ENCODE results near the gene TST.

The TST gene
- 1.4 to 1.9 reads per million in 2 experiments for total RNA-seq

DNA sequence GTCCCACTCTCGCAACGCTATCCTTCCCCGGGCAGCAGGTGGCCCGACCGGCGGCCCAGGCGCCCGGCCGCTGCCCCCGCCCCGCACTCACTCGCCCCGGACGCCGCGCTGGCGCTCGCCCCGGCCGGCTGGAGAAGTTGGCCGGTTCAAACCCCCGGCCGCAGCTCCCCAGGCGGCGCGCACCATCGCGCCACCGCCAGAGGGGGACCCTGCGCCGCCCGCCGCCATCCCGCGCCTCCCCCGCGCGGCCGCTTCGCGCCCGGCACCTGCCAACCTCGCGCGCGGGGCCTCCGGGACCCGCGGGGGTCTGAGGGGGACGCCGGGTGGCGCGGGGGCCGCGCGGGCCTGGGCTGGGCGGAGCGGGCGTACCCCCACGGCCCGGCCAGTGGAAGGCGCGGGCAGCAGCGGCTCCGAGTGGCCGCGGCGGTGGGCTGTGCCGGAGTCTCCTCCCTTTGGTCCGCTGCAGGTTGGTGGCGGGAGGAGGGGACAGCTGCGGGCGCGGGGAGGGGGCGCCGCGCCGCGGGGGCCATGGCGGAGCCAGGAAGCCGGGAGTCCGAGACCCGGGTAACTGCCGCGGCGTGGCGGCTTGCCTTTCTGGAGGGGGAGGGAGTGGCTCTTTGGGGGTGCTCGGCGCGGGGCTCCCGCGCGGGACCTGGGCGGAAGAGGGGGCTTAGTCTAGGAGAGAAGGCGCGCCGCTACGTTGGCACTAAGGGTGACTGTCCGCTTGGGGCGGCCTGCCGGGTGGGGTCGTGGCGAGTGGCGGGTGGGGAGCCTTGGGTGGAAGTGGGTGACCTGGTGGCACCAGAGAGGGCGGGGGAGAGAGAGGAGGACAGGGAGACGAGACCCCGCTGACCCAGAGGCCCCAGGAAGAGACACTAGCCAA is at the start of gene TST, which contains the start of gene MPST:
TSS of gene TST (minus strand) at position 139 of the 883 bp plus-strand sequence. CDS start 715 bp downstream, outside the sequence.
TSS of gene MPST (plus strand) at position 434 of the 883 bp plus-strand sequence. CDS start at position 529, 95 bp downstream.
- no peak for DNase-seq (ENCODE audit: low read depth)

DNA sequence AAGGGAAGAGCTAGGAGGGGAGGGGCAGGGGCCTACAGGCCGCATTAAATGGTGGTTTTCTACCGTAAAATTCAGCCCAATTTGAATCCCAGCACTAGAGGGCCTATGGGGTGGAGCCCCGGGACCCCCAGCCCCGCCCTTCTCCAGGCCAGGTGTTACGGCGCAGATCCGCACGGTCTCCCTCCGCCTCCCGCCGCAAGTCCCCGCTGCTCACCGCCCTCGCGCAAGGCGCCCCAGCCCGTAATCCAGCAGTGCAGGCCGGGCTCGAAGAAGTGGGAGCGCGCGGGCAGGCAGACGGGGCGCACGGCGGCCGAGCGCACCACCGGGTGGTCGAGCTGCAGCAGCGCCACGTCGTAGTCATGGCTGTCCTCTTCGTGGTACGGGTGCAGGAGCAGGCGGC is 49.6 kb upstream of the TST start:
- DNase-seq (ENCODE audit: low read depth): no peak

DNA sequence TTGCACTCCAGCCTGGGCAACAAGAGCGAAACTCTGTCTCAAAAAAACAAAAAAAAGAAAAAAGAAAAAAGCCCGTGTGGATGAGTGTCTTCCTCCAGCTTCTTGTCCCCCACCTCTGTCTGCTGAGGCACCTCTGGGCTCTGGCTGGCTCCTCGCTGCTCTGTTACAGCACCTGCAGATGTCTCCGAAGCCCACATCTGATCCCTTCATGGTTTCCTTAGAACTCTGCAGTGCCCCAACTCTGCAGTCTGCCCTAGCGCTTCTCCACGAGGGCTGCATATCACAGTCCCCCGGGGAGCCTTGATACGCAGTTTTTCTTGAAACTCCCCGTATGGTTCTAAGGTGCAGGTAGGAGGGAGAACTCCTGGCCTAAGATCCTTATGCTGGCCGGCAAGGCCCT is 48.2 kb upstream of the TST start:
- DNase-seq (ENCODE audit: low read depth): no peak

DNA sequence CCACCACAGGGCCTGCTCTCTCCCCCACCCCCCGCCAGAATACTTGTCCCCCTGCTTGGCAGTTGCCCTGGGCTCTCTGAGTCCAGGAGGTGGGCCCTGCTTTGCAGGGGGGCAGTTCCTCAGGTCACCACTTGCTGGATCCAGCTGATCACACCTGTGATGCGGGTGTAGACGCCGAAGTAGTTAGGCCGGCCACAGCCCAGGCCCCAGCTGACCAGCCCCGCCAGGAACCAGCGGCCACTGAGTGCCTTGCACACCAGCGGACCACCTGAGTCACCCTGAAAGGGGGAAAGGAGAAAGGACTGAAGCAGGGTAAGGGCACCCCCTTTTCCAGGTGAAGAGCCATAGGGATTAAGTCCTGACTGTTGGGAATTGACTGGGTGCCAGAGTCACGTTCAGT is 46.7 kb upstream of the TST start:
- no peak for DNase-seq (ENCODE audit: low read depth)

DNA sequence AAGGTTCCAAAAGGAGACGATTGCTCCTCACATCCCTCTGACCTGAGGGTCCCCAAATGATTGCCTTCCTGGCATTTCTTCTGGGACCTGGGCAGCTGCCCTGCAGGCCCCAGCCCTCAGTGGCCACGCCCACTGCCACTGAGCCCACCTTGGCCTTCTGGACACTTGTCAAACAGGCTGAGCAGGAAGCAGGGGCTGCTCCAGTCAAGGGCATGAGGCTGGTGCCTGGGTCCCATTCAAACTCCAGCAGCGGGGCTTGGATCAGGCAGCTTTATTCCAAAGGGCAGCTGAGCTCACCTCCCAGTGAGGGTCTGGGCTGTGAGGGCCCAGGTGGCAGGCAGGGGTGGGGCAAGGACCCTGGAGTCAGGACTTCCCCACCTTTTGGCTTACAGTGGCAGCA is 45.9 kb upstream of the TST start:
- DNase-seq (ENCODE audit: low read depth): no peak

DNA sequence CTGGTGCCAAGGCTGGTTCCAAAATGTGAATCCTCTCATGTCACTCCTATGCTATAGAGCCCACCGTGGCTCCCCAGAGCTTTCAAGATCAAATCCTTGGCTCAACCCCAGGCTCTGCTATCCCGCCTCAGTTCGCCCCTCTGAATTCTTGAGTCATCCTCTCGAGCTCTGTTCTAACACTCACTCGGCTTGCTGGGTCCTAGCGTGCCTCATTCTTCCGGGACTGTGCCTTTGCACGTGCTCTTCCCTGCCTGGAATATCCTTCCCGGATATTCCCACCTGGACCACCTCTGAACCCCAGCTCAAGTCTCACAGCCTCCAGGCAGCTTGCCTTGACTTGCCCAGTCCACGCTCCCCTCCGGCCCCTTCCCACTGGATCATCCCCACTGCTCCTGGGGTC is 45.3 kb upstream of the TST start:
- no peak for DNase-seq (ENCODE audit: low read depth)

DNA sequence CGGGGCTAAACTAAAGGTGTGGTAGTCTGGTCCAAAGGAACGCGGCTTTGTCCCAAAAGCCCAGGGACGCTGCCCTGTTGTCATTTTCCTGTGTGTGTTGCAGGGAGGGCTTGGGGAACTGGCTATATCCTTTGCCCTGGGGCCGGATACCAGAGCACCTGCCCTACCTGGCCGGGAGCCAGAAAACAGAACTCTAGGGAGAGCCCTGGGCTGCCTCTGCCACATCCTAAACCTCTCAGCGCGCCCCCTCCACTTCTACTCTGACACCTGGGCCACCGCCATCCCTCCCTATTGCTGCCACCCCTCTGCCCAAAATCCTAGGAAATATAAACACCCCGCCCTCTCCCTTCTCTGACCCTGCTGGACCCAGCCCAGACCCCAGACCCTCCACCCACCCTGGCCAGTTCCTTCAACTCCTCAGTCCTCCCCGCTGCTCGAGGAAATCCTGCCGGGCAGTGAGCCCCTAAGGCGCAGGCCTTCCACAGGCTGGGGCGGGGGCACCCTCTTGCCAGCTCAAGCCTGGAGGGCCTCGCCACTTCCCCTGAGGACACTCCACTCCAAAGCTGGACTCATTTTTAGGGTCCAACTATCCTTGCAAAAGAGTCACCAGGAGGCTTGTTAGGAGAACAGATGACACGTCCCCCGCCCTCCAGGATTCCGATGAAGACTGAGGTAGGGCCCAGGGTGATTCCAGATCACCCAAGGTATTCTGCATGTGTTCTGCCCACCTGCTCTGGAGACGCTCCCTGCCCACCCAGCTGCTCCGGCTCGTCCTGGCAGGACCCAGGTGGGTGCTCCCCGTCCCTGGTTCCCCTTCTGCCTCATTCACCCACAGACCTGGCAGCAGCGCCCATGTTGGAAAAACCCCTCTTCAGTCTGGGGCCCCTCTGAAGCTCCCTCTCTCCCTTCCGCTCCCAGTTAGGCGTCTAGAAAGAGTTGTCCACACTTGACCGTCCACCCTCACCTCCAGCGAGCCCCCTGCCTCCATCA is 44.5 kb upstream of the TST start:
- no peak for DNase-seq (ENCODE audit: low read depth)

DNA sequence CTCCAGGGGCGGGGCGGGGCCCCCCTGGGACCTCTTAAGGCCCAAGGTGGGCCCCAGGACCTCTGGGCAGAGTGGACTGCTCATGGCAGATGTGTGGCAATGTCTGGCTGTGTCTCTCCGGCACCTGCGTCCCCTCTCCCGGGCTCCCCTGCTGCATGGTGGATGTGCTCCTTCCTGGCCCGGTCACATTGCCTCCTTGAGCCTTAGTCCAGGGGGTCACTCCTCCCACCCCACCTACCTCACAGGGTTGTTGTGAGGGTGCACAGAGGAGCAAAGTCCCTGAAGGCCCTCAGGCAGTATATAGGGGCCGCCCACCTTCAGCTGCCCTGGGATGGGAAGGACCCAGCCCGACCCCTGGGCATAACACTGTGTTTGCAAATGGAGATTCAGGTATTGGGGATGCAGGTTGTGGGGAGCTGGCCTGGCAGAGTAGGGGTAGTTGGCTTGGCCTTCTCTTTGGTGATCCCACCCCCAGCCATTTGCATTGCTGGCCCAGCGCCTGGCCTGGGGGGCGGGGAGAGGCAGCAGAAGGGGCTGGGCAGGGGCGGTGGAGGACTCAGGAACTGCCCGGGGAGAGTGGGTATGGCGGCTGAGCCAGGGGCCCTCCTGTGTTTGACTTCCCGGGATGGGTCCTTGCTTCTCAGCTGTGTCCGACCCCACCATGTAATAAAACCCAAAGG is 43.6 kb upstream of the TST start:
- DNase-seq (ENCODE audit: low read depth): no peak

DNA sequence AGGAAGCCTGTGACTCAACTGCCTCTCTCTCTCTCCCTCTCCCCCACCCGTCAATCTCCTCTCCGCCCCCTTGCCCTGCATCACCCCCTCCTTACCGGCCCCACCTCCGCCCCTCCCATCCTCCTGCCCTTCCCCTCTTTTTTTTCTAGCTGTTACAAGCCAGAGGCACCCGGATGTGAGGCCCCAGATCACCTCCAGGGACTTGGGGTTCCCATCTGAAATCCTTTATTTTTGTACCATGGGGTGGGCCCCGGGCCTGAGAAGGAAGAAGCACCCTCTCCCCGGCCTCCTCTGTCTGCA is 43.1 kb upstream of the TST start:
- no peak for DNase-seq (ENCODE audit: low read depth)

DNA sequence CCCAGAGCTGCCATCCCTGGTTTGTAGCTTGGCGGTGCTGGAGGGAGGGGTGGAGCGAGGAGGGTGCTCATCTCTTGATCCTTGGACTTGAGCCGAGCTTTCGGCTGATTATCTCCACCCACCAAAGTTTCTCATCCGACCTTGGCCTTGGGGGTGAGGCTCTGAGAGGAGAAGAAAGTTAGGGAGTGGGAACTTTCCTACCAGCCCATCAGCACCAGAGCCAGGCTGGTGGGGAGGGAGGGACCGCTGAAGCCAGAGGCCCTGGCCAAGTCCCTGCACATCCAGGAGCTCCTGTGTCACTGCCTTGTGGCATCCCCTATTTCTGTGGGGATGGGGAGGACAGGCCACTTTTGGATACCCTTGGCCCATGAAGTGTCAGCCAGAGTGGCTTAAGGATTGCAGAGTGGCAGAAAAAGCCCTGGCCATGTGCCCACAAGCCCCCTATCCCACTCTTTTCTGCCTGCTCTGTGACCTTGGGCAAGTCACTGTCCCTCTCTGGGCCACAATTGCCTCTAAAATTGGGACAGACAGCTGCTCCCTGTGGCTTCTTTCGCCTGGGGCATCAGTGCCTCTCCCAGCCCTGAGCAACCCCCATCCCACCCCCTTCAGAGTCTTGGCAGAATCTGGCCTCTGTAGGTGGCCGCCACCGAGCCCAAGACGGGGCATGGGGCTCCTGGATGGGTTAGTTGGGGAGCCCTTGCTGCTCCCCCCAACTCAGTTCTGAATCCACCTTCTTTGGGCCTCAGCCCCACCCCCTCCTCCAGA is 42.5 kb upstream of the TST start:
- DNase-seq (ENCODE audit: low read depth): no peak

DNA sequence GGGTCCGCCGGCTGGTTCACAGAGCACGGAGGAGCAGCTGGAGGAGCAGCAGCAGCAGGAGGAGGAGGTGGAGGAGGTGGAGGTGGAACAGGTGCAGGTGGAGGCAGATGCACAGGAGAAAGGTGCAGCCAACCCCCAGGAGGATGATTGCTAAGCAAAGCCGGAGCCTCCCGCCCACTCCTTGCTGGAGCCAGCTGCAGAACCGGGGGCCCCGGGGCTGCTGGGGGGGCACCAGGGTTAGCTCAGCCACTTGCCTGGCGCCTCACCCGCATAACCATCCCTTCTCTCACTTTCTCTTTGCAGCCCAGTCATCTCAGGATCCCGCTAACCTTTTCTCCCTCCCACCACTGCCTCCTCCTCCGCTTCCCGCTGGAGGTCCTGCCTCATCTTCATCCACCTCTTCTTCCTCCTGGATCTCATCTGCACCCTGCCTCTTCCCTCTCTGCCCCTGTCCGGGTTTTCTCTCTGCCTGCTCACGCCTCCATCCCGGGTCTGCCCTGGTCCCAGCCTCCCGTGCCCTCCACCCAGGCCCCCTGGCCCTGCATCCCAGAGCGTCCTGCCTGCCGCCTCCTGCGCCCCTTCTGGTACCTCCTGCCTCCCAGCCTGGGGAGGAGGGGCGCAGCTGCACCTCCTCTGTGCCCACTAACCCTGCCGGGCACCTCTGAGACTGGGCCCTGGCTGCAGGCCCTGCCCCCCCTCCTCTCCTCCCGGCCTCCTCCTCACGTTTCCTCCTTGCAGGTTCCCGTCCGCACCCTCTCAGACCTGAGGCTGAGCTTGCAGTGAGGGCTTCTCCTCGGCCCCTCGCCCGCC is 41.8 kb upstream of the TST start:
- no peak for DNase-seq (ENCODE audit: low read depth)

DNA sequence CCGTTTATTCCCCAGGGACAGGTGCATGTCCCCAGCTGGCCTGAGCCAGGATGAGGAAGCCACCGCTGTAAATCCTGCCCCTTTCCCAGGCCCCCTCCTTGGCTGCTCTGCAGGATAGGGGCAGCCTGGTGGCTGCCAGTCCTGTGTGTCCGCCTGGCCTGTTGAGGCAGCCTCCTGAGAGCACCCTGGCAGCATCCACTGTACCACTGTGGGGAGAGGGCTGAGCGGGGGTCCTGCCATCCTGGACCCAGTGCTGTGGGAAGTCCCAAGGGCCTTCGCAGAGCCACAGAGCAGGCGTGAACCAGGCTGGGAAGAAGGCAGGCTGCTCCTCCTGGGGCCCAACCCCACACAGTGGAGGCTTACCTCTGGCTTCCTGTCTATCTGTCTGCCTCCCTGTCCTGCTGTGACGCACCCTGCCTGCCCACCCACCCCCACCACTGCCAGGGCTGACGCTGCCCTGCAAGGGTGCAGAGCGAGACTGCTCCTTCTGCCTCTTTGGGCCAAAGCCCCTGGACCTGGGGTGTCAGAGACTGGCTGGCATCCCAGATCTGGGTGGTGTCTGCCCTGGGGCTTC is 40.7 kb upstream of the TST start:
- DNase-seq (ENCODE audit: low read depth): peak; percentile 9

DNA sequence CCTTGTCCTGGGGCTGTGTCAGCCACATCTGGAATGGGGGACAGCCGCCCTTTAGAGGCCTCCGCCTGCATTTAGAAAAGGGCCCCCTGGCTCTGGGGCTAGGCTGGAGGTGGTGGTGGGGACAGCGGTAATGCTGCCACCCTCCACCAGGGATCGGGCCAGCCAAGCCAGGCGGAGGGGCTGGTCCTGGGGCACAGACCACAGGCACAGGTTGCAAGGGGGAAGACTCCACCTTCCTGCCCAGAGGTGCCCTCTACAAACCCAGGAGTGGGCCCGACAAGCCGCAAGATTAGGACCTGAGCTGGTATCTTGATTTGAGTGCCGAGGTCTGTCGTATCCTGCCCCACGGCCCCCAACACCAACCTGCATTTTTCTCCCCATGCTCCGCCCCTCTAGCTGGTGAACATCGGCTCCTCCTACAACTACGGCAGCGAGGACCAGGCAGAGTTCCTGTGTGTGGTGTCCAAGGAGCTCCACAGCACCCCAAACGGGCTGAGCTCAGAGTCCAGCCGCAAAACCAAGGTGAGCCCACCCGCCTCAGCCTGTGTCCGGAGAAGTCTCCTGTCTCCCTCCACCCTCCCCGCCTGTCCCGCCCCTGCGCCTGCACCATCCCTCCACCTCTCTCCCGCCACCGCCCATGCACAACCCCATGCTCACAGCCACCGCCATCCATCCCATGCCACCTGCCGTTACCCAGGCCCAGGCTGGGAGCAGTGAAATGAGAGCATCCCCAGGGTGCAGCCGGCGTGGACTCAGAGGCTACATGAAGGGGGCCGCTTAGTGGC is 39.9 kb upstream of the TST start:
- no peak for DNase-seq (ENCODE audit: low read depth)

DNA sequence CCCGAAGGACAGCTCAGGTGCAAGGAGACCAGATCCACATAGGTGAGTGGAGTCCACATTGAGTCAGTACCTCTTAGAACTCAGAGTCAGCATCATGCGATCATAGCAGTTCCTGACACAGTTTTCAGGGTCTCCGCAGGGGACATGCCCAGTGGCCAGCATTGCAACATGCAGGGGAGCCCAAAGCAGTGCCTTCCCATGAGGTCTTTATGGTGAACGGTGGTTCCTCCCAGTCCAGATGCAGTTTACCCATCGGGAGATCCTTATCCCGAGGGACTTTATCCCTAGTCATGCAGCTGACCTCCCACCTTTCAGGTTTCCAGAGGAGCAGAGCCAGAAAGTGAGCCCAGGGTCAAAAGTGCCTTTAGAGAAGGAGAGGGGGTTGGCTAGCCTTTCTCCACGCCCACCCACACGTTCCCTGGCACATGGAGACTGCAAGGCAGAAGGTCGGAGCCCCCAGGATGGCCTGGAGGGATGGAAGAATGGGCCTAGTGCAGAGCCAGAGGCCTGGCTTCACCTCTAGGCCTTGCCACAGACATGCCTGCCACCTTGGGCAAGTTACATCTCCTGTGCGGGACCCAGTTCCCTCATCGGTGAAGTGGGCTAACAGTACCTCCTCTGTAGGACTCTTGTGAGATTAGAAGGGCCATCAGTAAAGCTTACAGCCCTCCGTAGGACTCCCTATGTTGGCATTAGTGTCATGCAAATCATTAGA is 38.7 kb upstream of the TST start:
- DNase-seq (ENCODE audit: low read depth): no peak

DNA sequence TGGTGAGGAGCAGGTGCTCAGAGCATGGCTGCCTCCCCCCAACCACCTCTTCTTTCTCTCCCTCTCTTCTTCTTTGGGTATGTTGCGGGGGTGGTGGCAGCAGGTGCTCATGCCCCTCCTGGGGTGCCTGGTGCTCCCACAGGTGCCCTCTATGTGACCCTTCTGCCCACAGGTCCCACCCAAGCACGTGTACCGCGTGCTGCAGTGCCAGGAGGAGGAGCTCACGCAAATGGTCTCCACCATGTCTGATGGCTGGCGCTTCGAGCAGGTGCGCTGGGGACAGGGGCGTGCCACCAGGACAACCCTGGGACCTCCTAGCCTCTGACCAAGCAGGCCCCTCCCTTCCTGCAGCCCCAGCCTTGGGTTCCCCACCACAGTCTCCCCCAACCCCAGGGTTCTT is 38.0 kb upstream of the TST start:
- no peak for DNase-seq (ENCODE audit: low read depth)

DNA sequence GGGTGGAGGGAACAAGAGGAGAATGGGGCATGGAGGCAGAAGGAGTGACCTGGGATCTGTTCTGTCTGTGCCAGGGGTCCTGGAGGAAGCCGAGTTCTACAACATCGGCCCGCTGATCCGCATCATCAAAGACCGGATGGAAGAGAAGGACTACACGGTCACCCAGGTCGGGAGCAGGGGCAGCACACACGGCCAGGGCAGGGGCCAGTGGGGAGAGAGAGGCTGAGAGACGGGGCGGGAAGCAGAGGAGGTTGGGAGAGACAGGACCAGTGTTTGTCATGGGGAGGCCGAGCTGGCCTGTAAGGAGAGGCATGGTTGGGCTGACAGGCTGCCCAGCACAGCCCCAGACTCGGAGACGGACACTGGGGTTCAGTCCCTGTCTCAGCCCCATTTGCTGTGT is 37.0 kb upstream of the TST start:
- no peak for DNase-seq (ENCODE audit: low read depth)

DNA sequence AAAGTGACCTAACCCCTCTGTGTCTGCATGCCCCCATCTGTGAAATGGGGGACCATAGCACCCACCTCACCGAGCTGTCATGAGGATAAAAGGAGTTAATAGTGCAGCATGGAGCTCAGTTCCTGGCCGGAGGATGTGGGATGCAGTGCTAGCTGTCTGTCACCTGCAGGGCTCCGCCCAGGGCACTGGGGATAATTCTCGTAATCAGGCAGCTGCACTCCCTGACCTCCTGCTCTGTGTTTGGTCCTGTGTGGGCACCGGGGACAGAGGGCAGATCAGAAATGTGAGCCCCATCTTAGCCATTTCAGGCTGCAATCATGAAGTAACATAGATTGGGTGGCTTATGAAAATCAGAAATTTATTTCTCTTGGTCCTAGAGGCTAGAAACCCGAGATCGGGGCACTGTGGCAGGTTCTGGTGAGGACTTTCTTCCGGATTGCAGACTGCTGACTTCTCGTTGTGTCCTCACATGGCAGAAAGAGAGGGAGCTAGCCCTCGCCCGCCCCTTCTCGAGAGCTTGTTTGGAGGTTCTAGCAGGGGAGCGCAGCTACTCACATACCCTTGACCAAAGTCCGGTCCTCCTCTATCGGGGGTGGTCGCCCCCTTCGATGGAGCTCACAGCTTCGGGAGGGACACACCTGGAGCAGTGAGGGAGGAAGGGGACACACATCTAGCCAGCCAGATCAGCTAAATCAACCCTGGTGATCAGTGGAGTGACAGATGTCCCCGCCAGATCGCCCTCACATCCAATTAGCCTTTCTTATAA is 35.5 kb upstream of the TST start:
- DNase-seq (ENCODE audit: low read depth): no peak

DNA sequence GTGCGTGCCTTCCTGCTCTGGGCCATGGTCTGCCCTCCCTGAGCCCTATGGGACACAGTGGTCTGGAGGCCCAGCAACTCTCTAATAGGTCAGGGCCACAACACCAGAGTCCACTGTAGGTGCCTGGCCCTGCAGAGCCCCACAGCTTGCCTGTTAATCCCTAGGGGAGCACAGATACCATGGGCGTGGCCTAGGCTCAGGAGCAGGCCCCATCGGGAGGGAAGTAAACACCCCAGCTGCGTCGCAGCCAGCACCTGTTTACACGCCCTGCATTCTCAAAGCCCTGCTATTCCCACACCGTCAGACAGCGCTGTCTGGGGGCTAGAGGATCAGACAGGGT is 34.8 kb upstream of the TST start:
- no peak for DNase-seq (ENCODE audit: low read depth)

Data from T follicular helper cell (primary cell).